ENCODE data around the gene CRABP2.
A peak's percentile ranks its signal among the peaks of the same experiment; 100 is the strongest.

CRABP2 gene

DNA sequence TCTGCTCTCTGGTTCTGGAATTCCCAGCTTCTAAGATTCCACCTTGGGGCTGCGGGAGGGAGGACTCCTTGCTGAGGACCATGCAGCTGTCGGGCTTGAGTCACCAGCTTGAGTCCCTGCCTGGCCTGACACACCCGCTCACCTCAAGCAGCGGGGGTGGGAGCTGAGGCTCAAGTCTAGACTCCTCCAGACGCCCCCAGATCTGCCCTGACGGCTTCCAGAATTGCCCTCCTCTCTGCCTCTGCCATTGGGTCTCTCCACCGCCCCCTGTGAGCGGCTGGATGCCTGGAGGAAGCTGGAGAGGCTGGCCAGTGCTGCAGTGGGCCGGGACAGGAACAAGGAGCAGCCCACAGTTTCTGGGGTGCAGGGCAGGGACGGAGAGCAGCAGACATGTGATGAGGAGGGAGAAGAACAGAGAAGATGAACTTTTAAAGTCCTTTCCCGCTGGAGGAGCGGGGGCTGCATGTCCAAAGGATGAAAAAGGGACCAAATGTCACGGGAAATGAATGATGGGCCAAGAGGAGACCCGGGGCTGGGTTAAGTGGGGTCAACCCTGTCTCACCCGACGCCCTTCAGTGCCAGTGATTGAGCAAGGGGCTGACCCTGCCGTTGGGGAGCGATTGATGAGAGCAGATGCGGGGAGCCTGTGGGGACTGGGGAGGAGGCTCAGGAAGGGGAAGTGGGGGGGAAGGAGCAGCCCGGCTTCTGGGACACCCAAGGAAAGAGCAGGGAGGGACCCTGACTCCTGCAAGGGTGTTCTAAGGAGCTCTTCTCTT is 13.5 kb downstream of the CRABP2 start:
- DNase-seq, result no peak

DNA sequence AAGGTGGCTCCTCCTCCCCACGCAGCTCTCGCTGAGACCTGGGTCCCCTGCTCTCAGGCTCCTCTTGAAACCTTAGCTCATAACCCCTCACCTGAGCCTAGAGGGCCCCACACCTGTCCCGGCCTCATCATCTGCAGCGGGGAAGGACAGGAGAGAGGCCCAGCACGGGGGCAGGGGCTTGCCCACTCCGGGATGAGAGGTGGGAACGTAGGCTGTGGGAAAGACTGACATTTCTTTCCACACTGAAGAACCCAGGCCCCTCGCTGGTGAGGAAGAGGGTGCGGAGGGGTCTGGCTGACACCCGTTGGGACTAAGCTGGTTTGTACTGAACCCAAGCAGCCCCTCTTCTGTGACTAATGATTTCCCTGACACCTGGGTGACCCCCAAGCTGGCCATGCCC is 14.2 kb downstream of the CRABP2 start:
- no peak for DNase-seq

DNA sequence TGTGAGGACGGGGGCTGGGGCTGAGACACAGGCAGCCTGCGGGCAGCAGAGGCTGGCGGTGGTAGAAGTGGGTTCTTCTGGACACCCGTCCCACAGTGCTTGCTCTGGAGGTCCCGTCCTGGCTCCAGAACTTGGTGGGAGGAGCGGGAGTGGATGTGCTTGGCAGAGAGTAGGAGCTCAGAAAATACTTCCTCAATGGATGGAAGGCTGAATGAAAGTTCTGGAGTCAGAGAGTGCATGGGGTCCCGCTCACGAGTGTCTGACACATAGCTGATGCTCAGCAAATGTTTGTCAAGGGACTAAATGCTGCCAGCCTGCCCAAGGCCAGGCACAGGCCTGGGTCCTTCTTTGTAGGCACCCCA is 14.7 kb downstream of the CRABP2 start:
- DNase-seq, result no peak

DNA sequence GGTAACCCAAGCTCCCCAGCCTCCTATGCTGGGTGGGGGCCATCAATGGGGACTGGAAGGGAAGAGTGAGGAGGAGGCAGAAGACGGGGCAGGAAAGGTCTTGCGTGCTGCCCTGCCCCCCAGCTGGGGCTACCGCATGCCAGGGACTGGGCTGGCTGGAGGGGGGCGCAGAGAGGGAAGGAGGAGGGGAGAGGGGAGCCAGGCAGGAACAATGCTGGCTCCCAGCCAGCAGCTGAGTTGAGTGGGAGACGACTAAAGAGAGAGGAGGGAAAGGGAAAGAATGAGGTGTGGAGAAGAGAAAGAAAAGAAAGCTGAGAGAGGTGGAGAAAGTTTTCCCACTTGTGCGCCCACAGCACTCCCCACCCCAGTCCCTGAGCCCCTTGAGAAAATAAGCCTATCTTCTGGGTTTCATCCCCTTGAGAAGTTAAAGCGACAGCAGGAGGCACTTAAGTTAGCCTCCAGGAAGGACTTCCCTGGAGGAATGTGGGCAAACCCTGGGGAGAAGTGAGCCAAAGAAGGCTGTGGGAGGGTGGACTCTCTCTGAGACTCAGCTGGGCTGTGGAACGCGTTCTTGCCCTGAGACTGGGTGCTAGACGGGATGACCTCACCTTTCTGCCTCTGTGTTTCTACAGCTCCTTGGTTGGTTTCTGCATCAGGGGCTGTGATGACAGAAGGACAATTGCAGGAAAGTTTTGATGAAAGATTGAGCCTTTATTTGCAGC is 15.3 kb downstream of the CRABP2 start:
- DNase-seq, result no peak

DNA sequence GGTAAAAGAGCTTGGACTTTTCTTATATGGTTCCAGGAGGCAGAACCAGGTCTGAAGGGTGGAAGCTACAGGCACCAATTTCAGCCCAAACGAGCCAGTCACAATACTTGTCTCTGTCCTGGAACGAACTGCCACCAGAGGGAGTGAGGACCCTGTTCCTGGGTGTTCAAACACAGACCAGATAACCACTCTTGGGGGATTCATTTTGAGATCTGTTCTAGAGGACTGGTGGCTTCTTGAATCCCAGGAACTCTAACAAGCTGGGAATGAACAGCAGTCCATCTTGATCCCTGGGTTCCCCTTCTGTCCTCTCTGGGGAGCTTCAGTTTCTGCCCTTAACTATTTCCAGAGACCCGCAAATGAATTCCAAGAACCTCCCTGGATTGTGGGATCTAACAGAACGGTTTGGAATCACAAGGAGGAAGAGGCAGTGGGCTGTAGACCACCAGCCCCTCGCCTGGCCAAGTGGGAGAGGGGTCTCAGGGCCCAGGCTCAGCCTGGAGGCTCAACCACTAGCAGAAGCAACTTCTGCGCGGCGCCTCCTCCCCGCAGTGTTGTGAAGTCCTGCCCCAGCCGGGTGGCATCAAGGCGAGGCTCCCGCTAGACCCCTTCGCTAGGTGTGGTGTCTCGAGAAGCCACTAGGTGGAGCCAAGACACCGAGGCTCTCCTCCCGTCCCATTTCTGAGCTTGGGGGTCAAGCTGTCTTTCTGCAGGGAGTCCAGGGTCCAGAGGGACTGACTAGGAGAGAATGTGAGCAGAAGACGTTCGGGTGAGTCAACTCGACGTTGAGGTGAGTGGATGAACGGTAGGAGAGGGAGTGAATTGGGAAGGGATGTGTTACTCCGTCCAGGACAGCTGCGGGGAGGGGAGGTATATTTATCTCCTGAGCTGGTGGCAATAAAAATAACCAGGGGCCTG is 16.1 kb downstream of the CRABP2 start:
- DNase-seq, result peak in 48 of 56 donors; percentile 9 to 79 (median 42)

DNA sequence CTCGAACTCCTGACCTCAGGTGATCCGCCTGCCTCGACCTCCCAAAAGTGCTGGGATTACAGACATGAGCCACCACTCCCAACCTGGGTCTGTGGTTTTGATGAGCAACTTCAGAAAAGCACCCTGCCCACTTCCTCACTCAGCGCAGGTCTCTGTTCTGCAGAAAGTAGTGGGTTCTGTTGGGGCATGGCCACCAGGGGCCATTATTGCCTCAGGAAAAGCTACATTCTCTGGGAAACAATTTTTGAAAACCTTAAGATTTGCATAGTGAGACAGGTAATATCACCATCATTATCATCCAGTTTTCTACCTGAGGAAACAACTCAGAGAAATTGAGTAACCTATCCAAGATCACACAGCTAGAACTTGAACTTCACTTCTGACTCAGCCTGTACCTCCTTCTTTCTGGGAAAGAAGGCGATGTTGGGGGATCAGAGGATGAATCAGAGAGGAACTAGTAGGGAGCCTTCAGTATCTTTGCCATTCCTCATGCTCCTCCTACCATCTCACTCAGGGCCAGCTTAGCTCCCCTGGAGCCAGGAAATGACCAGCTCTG is 21.1 kb downstream of the CRABP2 start:
- no peak for DNase-seq

DNA sequence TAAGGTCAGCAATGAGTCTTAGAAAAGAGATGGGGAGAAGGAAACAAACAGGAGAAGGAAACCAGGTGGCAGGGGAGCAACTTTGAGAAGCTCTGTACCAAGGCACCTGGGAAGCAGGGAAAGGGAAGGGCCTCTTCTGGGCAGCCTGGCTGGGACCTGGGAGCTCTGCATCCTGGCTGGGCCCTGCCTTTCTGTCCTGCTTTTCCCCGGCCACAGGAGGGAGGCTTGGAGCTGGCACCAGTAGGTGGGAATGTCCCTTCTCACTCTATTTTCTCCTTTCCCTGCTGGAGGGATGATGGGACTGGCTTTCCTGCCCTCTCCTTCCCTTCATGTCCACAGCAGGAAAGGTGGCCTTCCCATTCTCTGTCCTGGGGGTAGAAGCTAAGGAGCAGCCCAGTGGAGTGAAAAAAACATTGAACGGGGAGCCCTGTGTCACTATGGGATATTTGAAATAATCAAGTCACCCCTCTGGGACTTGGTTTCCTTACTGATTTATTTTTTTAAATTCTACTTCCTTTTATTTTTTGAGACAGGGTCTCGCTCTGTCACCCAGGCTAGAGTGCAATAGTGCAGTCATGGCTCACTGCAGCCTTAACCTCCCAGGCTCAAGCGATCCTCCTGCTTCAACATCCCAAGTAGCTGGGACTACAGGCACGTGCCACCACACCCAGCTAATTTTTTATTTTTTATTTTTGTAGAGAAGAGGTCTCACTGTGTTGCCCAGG is 23.1 kb downstream of the CRABP2 start:
- no peak for DNase-seq

DNA sequence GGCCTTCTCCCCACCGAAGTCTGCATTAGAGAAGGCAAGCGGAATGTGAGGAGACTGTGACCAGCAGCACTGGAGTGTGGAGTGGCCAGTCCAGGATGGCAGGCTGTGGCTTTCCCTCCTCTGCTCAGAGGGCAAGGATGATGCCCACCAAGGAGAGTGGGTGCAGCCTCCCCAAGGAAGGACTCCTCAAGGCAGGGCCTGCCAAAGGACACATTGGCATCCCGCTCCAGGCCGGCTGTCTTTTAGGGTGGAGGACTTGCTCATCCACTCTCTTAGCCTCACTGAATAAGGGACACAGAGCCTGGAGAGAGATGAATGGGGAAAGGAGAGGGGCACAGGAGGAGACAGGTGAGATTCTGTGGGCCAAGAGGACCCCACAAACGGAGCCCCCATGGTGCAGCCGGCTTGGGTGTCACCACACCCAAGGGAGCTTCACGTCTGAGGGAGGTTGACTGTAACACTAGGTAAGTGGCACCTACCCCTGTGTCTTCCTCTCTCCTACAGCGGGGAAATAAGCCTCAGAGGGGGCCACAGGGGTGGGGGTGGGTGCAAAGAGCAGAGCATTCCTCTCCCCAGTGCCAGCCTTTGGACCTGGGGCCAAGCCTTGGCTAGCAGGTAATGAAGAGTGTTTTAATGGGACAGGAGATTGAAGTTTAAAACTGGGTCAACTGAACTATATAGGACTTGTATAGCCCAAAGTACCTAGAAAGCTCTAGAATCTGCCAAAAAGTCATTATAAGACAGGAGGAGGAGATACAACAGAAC is 24.0 kb downstream of the CRABP2 start:
- no peak for DNase-seq

DNA sequence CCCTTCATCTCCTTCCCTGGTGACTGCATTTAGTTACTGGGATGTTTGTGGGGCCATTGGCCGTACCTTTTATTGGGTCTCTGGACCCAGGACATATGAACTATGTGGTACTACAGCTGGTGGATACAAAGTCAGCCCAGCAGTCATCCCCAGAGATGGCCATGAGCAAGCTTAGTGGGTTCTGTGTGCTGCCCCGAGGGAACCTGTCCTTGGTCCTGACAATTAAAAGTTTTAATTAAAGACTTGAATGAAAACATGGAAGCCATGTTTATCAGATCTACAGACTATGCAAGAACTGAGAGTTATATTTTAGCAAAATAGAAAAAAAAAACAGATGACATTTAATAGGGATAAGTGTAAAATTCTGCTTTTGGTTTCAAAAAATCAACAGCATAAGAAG is 25.3 kb downstream of the CRABP2 start:
- no peak for DNase-seq

DNA sequence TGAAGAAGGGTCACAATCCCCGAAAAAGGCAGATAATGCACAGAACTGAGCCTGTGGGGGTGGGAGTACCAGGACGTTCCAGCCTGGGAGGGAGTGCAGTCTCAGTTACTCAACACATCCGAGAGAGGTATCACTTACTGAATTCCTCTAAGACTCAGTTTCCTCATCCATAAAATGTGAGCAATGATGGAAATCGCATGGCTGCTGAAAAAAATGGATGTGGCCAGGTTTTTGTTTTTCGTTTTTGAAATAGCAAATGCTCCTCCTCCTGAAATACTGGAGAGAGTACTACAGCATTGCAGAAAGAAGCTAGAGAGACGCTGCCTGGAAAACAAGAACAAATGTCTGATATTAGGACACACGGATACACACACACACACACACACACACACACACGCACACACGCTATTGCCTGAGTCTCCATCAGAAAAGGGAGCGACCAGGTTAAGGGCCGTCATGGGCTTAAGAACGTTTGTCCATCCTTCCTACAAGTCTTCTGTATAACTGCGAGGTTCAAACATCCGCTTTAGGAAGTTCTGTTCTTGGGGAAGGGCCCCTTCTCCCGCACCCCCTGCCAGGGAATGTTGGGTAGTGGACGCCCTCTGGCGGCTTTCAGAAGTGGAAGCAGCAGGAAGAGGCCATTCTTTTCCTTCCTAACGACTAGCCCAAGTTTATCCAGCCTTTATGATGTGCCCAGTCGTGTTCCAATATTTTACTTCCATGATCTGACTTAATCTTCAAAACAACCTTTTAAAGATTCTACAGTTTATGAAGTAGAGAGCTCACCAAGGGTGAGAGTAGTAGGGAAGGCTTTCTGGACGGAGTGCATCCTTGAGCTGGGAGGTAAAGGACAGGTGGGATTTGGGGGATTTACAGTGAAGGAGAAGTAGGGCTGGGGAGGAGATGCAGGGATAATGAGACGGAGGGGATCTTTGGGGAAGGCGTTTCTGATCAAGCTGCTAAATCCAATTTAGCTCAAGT is 27.5 kb downstream of the CRABP2 start:
- peak in 47 of 56 donors; percentile 9 to 82 (median 45) for DNase-seq

DNA sequence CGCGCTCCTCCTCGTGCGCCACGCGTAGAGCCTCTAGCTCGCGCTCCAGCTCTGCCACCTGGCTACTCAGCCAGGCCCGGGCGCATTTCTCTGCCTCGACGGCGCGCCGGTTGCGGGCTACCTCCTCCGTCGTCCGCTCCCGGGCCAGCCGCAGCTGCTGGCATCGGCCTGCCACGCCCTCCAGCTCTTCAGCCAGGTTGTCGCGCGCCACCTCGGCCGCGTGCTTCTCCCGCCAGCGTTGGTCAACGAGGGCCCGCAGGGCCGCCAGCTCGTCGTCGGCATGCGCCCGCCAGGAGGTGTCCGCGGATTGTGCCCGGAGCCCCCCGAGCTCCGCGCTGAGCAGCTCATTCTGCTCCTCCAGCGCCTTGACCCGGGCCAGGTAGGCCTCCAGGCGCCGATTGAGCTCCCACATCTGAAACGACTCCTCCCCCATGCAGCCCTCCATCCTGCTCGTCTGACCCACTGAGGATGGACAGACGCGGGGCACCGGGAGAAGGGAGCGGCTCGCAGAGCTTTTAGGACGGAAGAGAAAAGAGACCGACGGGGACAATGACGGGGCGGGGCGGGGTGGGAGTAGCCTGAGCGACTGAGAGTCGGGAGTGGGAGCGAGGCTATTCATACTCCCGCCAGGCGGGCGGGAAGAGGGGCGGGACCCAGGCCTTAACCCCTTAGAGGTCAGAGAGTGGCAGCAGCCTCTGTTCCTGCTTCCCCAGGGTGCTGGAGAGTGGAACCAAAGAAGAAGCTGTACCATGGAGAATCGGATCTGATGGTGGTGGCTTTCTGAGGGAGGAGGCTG is 28.4 kb downstream of the CRABP2 start, which contains the start of gene NES:
Gene NES (minus strand): TSS at position 588 of the 796 bp plus-strand sequence. CDS start 143 bp downstream, at position 445.
- DNase-seq, result peak in 43 of 56 donors; percentile 18 to 75 (median 39)

DNA sequence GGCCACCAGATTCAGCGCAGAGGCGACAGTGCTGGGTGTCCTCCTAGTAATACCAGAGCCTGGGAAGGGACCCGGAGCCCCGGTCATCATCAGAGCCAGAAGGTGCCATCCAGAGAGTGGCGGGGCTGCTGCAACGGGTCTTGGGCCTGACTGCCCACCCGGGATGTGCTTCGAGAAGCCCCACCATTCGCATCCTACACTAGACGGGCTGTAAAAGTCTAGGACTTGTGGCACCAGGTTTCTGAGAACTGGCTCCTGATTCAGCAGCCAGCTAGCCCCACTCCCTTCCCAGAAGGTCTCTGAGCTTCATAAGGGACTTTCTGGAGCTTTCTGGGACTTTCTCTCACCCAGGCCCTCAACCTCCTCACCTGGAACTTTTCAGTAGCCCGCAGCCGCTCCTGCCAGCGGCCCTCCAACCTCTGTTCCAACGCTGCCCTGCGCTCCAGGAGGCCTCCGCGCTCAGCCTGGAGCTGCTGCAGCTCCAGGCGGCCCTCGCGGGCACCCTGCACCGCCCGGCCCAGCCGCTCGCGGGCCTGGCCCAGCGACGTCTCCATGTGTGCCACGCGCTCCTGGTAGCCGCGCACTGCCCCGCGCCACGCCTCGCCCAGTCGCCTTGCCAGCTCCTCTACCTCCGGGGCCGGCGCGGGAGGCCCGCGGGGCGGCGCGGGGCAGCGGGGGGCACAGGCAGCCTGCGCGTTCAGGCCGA is 29.1 kb downstream of the CRABP2 start:
- DNase-seq, result peak in 5 of 56 donors; percentile 6 to 43 (median 27)

DNA sequence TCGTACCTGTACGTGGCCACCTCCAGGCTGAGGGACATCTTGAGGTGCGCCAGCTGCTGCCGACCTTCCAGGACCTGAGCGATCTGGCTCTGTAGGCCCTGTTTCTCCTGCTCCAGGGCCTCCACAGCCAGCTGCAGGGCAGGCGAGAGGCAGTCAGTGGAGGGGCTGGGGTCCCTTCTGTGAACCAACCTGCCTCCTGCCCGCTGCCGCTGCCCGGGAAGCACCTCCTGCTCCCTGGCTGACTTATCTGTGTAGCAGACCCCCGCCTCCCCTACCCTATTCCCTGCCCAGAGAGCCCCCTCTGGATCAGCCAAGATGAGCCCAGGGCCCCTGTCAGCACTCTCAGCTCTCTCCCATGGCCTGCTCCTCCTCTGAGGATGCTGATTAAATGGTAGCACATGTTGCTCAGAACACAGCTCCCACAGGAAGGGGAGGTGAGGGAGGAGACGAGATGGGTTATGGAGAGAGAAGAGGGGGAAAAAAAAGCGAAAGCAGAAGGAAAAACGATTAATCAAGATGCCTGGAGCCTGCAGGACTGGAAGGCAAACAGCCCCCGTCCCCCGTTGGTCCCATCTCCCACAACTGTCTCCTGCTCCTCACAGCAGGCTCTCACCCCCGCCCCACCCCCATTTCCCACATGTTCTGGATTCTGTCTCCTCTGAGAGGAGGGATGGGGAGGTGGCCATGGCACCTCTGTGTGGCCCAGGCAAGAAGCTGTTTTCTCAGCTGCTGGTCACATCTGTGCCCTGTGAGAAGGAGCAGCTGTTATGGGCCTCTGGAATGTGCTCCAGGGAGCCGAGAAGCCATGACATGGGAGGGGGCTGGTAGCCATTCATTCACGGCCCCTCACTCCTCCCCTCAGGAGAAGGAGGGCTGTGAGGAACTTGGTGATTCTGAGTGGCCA is 29.9 kb downstream of the CRABP2 start:
- DNase-seq, result peak in 4 of 56 donors; percentile 4 to 12 (median 10)

DNA sequence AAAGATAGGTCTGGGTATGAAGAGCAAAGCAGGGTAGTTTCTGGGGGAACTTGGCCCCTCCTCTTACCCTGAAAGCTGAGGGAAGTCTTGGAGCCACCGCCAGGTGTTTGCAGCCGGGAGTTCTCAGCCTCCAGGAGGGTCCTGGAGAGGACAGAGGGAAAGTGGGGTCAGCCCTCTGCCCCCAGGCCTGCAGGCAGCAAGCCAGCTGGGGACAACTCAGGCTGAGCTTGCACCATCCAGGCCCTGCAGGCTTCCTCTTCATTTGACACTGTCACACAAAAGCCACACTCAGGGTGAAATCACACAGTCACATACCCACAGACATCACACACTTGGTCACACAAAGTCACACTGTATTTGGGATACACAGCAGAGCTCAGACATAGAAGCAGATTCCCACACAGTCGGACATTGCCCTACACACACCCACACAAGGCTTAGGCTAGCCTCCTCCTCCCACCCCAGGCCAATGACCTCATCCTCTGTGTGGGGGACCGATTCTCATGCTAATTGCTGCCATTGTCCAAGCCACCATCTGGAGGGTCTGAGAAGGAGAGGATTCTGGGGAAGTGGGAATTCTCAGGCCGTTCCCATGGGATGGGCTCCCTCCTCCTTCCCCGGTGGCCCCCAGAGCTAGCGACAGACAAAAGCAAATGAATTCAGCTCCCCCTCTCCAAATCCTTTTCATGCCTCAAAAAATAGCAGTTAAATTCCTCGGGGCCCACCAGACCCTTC is 31.8 kb downstream of the CRABP2 start:
- peak in 38 of 56 donors; percentile 10 to 77 (median 44) for DNase-seq

DNA sequence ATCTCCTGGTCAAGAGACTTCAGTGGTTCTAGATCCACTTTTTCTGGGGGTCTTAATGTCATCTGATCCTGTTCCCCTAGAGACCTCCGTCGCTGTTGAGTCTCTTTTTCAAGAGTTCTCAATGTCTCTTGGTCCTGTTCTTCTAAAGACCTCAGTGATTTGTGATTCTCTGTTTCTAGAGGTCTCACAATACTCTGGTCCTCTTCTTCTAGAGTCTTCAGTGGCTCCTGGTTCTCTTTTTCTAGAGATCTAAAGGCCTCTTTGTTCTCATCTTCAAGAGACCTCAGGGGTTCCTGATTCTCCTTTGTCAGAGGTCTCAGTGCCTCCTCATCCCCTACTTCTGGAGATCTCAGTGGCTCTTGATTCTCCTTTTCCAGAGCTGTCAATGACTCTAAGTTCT is 33.6 kb downstream of the CRABP2 start:
- no peak for DNase-seq
